Keratinocyte (primary cell): ENCODE results near the gene TFPI. TPM values are rescaled to one million over a fixed set of nuclear protein-coding genes. Genes with fewer than 3 reads are reported as not detected.

Experiments
- DNase-seq: peaks from one replicate; pipeline ENCODE4 v3.0.0-alpha.2; 2011; ENCODE audit warnings: low read depth, missing footprints, low spot score
- FAIRE-seq: peaks from 2 replicates; lab custom pipeline; 2011; peaks lifted over from hg19 to GRCh38; lab: Jason Lieb, UNC
- H2AFZ ChIP-seq: 2 replicates; pipeline ENCODE4 v1.6.0; 2012; ENCODE audit warnings: low read length, control low read depth, inconsistent platforms; ENCODE audit not compliant: control insufficient read depth
- H3K27ac ChIP-seq: 2 replicates; pipeline ENCODE4 v1.5.1; 2011; ENCODE audit warnings: low read length; ENCODE audit not compliant: control insufficient read depth, insufficient read depth
- H3K27me3 ChIP-seq: 3 replicates; pipeline ENCODE4 v1.6.0; 2011; ENCODE audit warnings: low read length; ENCODE audit not compliant: control insufficient read depth, insufficient read depth; ENCODE audit errors: extremely low read depth
- H3K36me3 ChIP-seq, 2 experiments: 2 replicates in 1 of 2; 3 replicates in 1 of 2; pipeline ENCODE4 v1.5.1; 2011; ENCODE audit warnings: low read length in 2 of 2, mild to moderate bottlenecking in 1 of 2; ENCODE audit not compliant: control insufficient read depth in 2 of 2, insufficient read depth in 2 of 2; ENCODE audit errors: extremely low read depth in 1 of 2
- H3K4me1 ChIP-seq: 3 replicates; pipeline ENCODE4 v1.5.1; 2011; ENCODE audit warnings: low read length; ENCODE audit not compliant: control insufficient read depth, insufficient read depth; ENCODE audit errors: extremely low read depth
- H3K4me2 ChIP-seq: 3 replicates; pipeline ENCODE4 v1.6.0; 2011; ENCODE audit warnings: low read depth, low read length; ENCODE audit not compliant: control insufficient read depth, insufficient read depth; ENCODE audit errors: extremely low read depth
- H3K4me3 ChIP-seq, 3 experiments: fragments of 200-600 bp in 1 of 3; sonication (generic) in 1 of 3; 2 replicates in 2 of 3; 3 replicates in 1 of 3; pipeline ENCODE4 v1.5.1; 2011 to 2016; ENCODE audit warnings: low read length in 3 of 3, mild to moderate bottlenecking in 3 of 3, control low read depth in 2 of 3, inconsistent platforms in 1 of 3, low read depth in 1 of 3, mixed read lengths in 1 of 3, mixed run types in 1 of 3, moderate library complexity in 1 of 3; ENCODE audit not compliant: control insufficient read depth in 2 of 3, insufficient read depth in 2 of 3; ENCODE audit errors: extremely low read depth in 1 of 3
- H3K79me2 ChIP-seq: 2 replicates; pipeline ENCODE4 v1.6.0; 2012; ENCODE audit warnings: low read length; ENCODE audit not compliant: control insufficient read depth, insufficient read depth
- H3K9ac ChIP-seq: 3 replicates; pipeline ENCODE4 v1.6.0; 2011; ENCODE audit warnings: low read length; ENCODE audit not compliant: control insufficient read depth, insufficient read depth; ENCODE audit errors: extremely low read depth
- H3K9me1 ChIP-seq: 3 replicates; pipeline ENCODE4 v1.6.0; 2011; ENCODE audit warnings: low read length; ENCODE audit not compliant: control insufficient read depth, insufficient read depth; ENCODE audit errors: extremely low read depth
- H3K9me3 ChIP-seq: 2 replicates; pipeline ENCODE4 v1.5.1; 2012; ENCODE audit warnings: low read depth, low read length; ENCODE audit not compliant: control insufficient read depth
- H4K20me1 ChIP-seq: 3 replicates; pipeline ENCODE4 v1.6.0; 2011; ENCODE audit warnings: low read length; ENCODE audit not compliant: control insufficient read depth, insufficient read depth; ENCODE audit errors: extremely low read depth
- CTCF ChIP-seq, 3 experiments: IDR thresholded peaks in 1 of 3; conservative IDR thresholded peaks in 1 of 3; optimal IDR thresholded peaks in 1 of 3; 2 replicates in 2 of 3; 3 replicates in 1 of 3; pipeline versions ENCODE3 to v1.5.1; 2011; ENCODE audit warnings: low read length in 3 of 3, mild to moderate bottlenecking in 3 of 3, moderate library complexity in 2 of 3, control low read depth in 1 of 3, inconsistent platforms in 1 of 3; ENCODE audit not compliant: insufficient read depth in 2 of 3; ENCODE audit errors: extremely low read depth in 1 of 3
- EZH2 ChIP-seq: IDR thresholded peaks from one replicate; pipeline ENCODE4 v1.6.1; 2012; ENCODE audit warnings: inconsistent platforms, mild to moderate bottlenecking, low read length, moderate library complexity
- dilution Hi-C: fragments of 300-500 bp; cut with MboI; formaldehyde crosslinking; loops from one replicate; pipeline ENCODE4 v1.7.0; 2020; ENCODE audit warnings: low sequenced_read_pairs; ENCODE audit not compliant: extremely low pct_ligation_motif_present
- polyA plus RNA-seq, 5 experiments: library from polyadenylated mRNA; depleted of rRNA in 3 of 5; stranded (reverse) in 3 of 5; stranded (forward) in 1 of 5; unstranded in 1 of 5; fragments of >200 nt; gene quantifications; 1 replicate in 1 of 5; 2 replicates in 3 of 5; 3 replicates in 1 of 5; pipeline versions ENCODE4 v1.2.1 to v1.2.3, GENCODE V29; 2011 to 2012; ENCODE audit warnings: missing spikeins in 2 of 5, low read depth in 1 of 5, low replicate concordance in 1 of 5

TFPI gene
- polyA plus RNA-seq, 1 donor (not counting 4 experiments of a cell fraction or from before 2014, with no cell fraction given), result 1.1 TPM

GRCh38 chr2:187523325-187523724, 30.9 kb downstream of the TFPI start:
- H3K79me2 ChIP-seq, result no peaks in the 10 kb centered on the region
- DNase-seq (no peak), FAIRE-seq (no peak)
- H3K4me1 ChIP-seq, result peaks cover 4% of the 10 kb centered on the region
- no peak overlapping the region for H3K27ac ChIP-seq
- H2AFZ ChIP-seq, result no peak overlapping the region
- TF ChIP-seq EZH2, result no peak
- TF ChIP-seq CTCF (optimal IDR thresholded peaks at IDR 0.05 in 1 of 3, IDR thresholded peaks at IDR 0.05 in 1 of 3, conservative IDR thresholded peaks at IDR 0.05 in 1 of 3; ENCODE audit: extremely low read depth in 1 of 3, insufficient read depth in 2 of 3, low read length in 3 of 3), result no peak
- dilution Hi-C loops, result no loop called here
- no peak overlapping the region for H3K9ac ChIP-seq
- no peaks in the 10 kb centered on the region for H3K36me3 ChIP-seq
- H3K9me3 ChIP-seq, result no peaks in the 10 kb centered on the region
- H3K4me3 ChIP-seq, result no peak overlapping the region
- no peaks in the 10 kb centered on the region for H3K9me1 ChIP-seq
- no peak overlapping the region for H3K4me2 ChIP-seq
- no peaks in the 10 kb centered on the region for H4K20me1 ChIP-seq
- no peaks in the 10 kb centered on the region for H3K27me3 ChIP-seq

DNA sequence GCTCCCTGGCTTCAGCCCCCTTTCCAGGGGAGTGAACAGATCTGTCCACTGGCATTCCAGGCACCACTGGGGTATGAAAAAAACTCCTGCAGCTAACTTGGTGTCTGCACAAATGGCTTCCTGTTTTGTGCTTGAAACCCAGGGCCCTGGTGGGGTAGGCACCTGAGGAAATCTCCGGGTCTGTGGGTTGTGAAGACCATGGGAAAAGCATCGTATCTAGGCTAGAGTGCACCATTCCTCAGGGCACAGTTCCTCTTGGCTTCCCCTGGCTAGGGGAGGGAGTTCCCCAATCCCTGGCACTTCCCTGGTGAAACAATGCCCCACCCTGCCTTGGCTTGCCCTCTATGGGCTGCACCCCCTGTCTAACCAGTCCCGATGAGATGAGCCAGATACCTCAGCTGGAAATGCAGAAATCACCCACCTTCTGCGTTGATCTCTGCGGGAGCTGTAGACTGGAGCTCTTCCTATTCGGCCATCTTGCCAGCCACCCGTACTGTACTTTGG, 34.1 kb downstream of the TFPI start:
- no peaks in the 10 kb centered on the region for H3K27me3 ChIP-seq
- no peak overlapping the region for H3K27ac ChIP-seq
- H3K4me3 ChIP-seq, result no peak overlapping the region
- H4K20me1 ChIP-seq, result no peaks in the 10 kb centered on the region
- H3K36me3 ChIP-seq, result no peaks in the 10 kb centered on the region
- dilution Hi-C loops, result no loop called here
- H2AFZ ChIP-seq, result peak overlapping the region; percentile 86
- no peaks in the 10 kb centered on the region for H3K4me1 ChIP-seq
- H3K9ac ChIP-seq, result no peak overlapping the region
- no peaks in the 10 kb centered on the region for H3K9me3 ChIP-seq
- no peaks in the 10 kb centered on the region for H3K9me1 ChIP-seq
- no peak for FAIRE-seq
- peak overlapping the region; percentile 51 for H3K4me2 ChIP-seq
- H3K79me2 ChIP-seq, result no peaks in the 10 kb centered on the region
- TF ChIP-seq EZH2 (no peak), CTCF (optimal IDR thresholded peaks at IDR 0.05 in 1 of 3, IDR thresholded peaks at IDR 0.05 in 1 of 3, conservative IDR thresholded peaks at IDR 0.05 in 1 of 3; ENCODE audit: extremely low read depth in 1 of 3, insufficient read depth in 2 of 3, low read length in 3 of 3) (no peak)
- no peak for DNase-seq
